Stimulated activated CD8-positive, alpha-beta memory T cell treated with anti-CD3 and anti-CD28 coated beads, Interleukin-2, amount 100 ng/mL, for 1 hour (primary cell): ENCODE results near the gene PTTG1.

Source experiments
- DNase-seq, 2 donors: peaks; one replicate each; pipeline ENCODE4 v3.0.0-alpha.2; 2020; ENCODE audit warnings: low read depth in 2 of 2

The PTTG1 gene

DNA sequence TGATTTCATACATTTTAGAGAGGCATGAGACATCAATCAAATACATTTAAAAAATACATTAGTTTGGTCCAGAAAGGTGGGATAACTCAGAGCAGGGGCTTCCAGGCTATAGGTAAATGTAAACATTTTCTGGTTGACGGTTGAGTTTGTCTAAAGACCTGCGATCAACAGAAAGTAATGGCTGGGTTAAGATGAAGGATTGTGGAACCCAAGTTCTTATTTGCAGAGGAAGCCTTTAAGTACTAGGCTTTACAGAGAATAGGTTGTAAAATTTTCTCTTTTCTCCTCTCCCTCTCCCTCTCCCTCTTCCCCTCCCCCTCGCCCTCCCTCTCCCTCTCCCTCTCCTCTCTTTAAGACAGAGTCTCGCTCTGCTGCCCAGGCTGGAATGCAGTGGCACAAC is 50.8 kb downstream of the PTTG1 start:
- DNase-seq = no peak

DNA sequence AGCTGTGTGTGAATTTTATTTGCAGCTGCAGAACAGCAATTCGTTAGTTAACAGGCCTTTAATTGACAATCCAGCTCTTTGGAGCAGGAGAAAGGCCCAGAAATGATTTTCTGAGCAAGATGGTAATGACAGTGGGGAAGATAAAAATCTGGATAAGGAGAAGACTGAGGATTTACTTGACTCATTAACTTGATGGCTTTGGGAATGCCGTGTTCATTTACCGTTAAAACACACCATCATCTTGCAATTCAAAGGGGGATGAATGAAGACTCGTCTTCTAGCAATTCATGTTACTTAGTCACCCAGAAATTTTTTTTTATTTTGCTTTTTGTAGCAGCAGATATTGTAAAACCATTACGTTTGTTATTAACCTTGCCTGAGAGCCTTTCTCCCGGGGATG is 52.0 kb downstream of the PTTG1 start:
- DNase-seq = no peak

DNA sequence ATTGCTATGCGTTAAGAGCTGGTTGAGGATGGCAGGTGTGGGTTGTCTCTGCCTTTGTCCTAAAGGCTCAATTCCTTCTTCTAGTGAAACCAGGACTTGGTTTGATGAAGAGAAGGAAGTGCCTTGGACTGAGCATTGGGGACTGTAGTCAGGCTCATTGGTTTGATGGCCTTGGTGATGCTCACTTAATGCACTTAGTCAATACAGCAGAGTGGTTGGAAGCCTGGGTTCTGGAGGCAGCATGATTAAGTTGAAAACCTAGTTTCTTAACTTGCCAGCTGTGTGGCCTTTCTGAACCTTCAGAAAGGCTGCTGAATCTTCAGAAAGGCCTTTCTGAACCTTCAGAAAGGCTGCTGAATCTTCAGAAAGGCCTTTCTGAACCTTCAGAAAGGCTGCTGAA is 52.4 kb downstream of the PTTG1 start:
- no peak for DNase-seq

DNA sequence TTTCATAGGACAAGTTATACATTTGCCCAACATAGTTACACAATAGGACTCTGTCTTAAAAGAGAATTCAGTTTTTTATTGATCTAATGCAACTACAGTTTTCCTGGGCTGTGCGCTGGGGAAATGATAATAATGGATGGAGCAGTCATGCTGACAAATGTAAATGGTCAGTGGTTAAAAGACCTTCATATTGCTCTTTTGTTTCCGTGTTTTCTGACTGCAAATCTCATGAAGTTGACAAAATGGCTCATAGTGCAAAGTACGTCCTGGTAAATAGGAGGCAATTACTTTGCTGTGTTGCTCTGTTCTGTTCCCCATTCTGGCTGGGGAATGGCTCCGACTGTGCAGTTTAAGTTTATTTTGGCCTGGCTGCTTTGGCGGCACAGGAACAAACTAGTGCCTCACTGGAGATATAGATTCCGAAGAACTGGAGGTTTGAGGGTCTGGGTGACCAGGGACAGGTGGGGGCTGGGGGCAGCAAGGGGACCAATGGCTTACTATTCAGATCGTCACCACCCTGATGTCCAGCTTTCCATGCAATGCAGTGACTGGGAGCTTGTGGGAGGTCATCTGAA is 54.3 kb downstream of the PTTG1 start:
- DNase-seq = no peak

DNA sequence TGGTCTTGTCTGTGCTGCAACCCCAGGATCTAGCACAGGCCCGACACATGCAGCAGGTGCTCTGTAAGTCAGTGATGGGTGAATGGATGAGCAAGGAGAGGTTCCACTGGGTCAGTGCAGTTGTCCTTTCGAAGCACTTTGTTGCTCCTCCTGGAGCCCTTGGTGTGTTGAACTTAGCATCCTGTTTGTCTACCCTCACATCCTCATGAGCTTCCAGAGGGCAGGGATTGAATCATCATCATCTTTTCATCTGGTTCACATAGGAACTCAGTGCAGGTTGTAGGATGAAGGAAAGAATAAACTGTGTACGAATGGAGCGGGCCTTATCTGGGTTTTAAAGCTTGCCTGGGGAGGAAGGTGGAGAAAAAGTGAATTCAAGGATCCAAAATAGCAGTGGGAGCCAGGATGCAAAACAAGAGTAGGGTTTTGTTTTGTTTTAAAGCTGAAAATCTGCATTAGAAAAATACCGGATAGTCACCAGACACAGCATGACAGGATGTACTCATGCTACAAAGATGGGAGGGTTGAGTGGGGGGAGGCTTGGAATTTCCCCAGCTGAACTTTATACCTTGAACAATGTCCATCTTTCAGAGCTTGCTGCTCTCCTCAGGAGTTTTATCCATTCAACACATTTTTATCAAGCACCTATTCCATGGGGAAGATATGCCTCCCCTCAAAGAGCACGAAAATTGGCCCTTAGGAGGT is 55.8 kb downstream of the PTTG1 start:
- no peak for DNase-seq

DNA sequence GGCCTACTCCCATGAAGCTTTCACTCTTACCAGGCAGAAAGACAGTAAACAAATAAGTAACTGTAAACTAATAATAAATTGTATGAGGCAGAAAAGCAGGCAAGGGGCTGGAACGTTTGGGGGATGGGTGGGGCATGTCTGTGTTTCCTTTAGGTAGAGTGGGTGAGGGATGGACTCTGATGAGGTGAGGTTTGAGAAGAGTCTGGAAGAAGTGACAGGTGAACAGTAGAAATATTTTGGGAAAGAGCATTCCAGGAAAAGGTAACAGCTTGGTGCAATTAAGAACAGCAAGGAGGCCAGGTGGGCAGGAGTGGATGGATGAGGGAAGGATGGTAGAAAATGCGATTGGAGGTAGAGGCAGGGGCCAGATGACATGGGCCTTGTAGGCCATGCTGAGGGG is 56.5 kb downstream of the PTTG1 start:
- no peak for DNase-seq
